SK-N-SH (cell line): ENCODE measurements around the gene MEF2B. TPM values are rescaled to one million over a fixed set of nuclear protein-coding genes. Genes with fewer than 3 reads are reported as not detected.

ENCODE experiments used
- CTCF ChIA-PET: fragments of 300-600, 350-600 bp; formaldehyde crosslinking; extraction: SDS; loops from one replicate; lab custom pipeline; 2021; lab: Yijun Ruan, JAX
- POLR2A ChIA-PET: fragments of 350-600 bp; sonication (Branson Sonifier 250); formaldehyde crosslinking; extraction: SDS; loops from one replicate; lab custom pipeline; 2020; ENCODE audit warnings: antibody characterized with exemption, inconsistent platforms; lab: Yijun Ruan, JAX
- DNase-seq: peaks from one replicate; pipeline ENCODE4 v3.0.0; 2012
- H2AFZ ChIP-seq: fragments of 200-600 bp; sonication (generic); 2 replicates; pipeline ENCODE4 v1.8.1; 2016; ENCODE audit warnings: antibody characterized with exemption, mild to moderate bottlenecking, low read depth
- H3F3A ChIP-seq: fragments of 200-600 bp; sonication (generic); replicated peaks from 2 replicates; pipeline ENCODE3; 2016; ENCODE audit warnings: antibody characterized with exemption, mild to moderate bottlenecking; ENCODE audit not compliant: insufficient read depth
- H3K27ac ChIP-seq, 2 experiments: fragments of 200-500 bp in 1 of 2; fragments of 200-600 bp in 1 of 2; sonication (Bioruptor generic) in 1 of 2; sonication (generic), shearing (Covaris generic) in 1 of 2; 2 replicates each; pipeline versions ENCODE4 v1.5.1 to v1.6.1; 2014 to 2016; ENCODE audit warnings: low read depth in 2 of 2, inconsistent platforms in 1 of 2, low read length in 1 of 2, mild to moderate bottlenecking in 1 of 2, mixed read lengths in 1 of 2
- H3K27me3 ChIP-seq: fragments of 200-600 bp; sonication (generic), shearing (Covaris generic); 2 replicates; pipeline ENCODE4 v1.6.1; 2016; ENCODE audit warnings: mixed run types; ENCODE audit not compliant: insufficient read depth
- H3K36me3 ChIP-seq, 2 experiments: fragments of 200-500 bp in 1 of 2; fragments of 200-600 bp in 1 of 2; sonication (Bioruptor generic) in 1 of 2; sonication (generic) in 1 of 2; replicated peaks in 1 of 2; 2 replicates each; pipeline versions ENCODE3 to v1.5.1; 2014 to 2016; ENCODE audit warnings: low read length in 1 of 2, mild to moderate bottlenecking in 1 of 2; ENCODE audit not compliant: insufficient read depth in 2 of 2, control insufficient read depth in 1 of 2
- H3K4me1 ChIP-seq, 2 experiments: fragments of 200-500 bp in 1 of 2; fragments of 200-600 bp in 1 of 2; sonication (Bioruptor generic) in 1 of 2; sonication (generic), shearing (Covaris generic) in 1 of 2; 2 replicates each; pipeline versions ENCODE4 v1.5.1 to v1.6.1; 2014 to 2016; ENCODE audit warnings: low read depth in 1 of 2, low read length in 1 of 2, mixed run types in 1 of 2; ENCODE audit not compliant: insufficient read depth in 2 of 2, control insufficient read depth in 1 of 2
- H3K4me2 ChIP-seq: fragments of 200-600 bp; sonication (generic), shearing (Covaris generic); 2 replicates; pipeline ENCODE4 v1.6.1; 2017; ENCODE audit warnings: mixed run types
- H3K4me3 ChIP-seq, 2 experiments: fragments of 200-500 bp in 1 of 2; fragments of 200-600 bp in 1 of 2; sonication (Bioruptor generic) in 1 of 2; sonication (generic), shearing (Covaris generic) in 1 of 2; 2 replicates each; pipeline versions ENCODE4 v1.5.1 to v1.8.1; 2014 to 2016; ENCODE audit warnings: low read depth in 2 of 2, inconsistent platforms in 1 of 2, low read length in 1 of 2, mild to moderate bottlenecking in 1 of 2, mixed read lengths in 1 of 2, moderate library complexity in 1 of 2
- H3K79me2 ChIP-seq: fragments of 200-600 bp; sonication (generic); 2 replicates; pipeline ENCODE4 v1.8.1; 2017; ENCODE audit warnings: mild to moderate bottlenecking; ENCODE audit not compliant: insufficient read depth
- H3K9ac ChIP-seq: fragments of 200-600 bp; sonication (generic); 2 replicates; pipeline ENCODE4 v1.6.1; 2017; ENCODE audit warnings: mixed run types
- H3K9me2 ChIP-seq: fragments of 200-600 bp; sonication (generic); 2 replicates; pipeline ENCODE4 v1.6.1; 2017; ENCODE audit warnings: mixed run types
- H3K9me3 ChIP-seq: fragments of 200-600 bp; sonication (generic); 2 replicates; pipeline ENCODE4 v1.6.1; 2017; ENCODE audit warnings: mixed run types, mild to moderate bottlenecking, moderate library complexity
- H4K20me1 ChIP-seq: fragments of 200-600 bp; sonication (generic); 2 replicates; pipeline ENCODE4 v1.6.1; 2017; ENCODE audit warnings: mild to moderate bottlenecking, mixed run types; ENCODE audit not compliant: insufficient read depth
- CHD2 ChIP-seq: fragments of 150-350 bp; IDR thresholded peaks from 2 replicates; pipeline ENCODE4 v1.6.1; 2018; ENCODE audit warnings: low read length; ENCODE audit not compliant: partially characterized antibody
- ELF1 ChIP-seq: IDR thresholded peaks from 2 replicates; pipeline ENCODE4 v1.4.0; 2012
- EP300 ChIP-seq, 2 experiments: IDR thresholded peaks; 2 replicates each; pipeline versions ENCODE4 v1.4.0 to v1.6.1; 2012; ENCODE audit warnings: borderline replicate concordance in 1 of 2, low read depth in 1 of 2, low read length in 1 of 2
- EZH2phosphoT487 ChIP-seq: fragments of 200-600 bp; sonication (generic); IDR thresholded peaks from 2 replicates; pipeline ENCODE4 v1.6.1; 2017; ENCODE audit warnings: low read depth, mixed run types, mild to moderate bottlenecking, antibody characterized with exemption, moderate library complexity, borderline replicate concordance
- FOSL2 ChIP-seq: IDR thresholded peaks from 2 replicates; pipeline ENCODE4 v1.4.0; 2012; ENCODE audit warnings: low read depth, mild to moderate bottlenecking, moderate library complexity, borderline replicate concordance
- FOXJ3 ChIP-seq: sonication (generic); formaldehyde crosslinking; IDR thresholded peaks from 2 replicates; pipeline ENCODE4 v1.5.1; 2020; ENCODE audit warnings: mild to moderate bottlenecking, missing genetic modification reagents
- FOXM1 ChIP-seq: IDR thresholded peaks from 2 replicates; pipeline ENCODE4 v1.4.0; 2012; ENCODE audit warnings: low read depth, mild to moderate bottlenecking
- GATA2 ChIP-seq: sonication (generic); formaldehyde crosslinking; IDR thresholded peaks from 2 replicates; pipeline ENCODE4 v1.5.0; 2020; ENCODE audit warnings: mild to moderate bottlenecking, missing genetic modification reagents
- JUND ChIP-seq: IDR thresholded peaks from 2 replicates; pipeline ENCODE4 v1.4.0; 2012
- MXI1 ChIP-seq: IDR thresholded peaks from 2 replicates; pipeline ENCODE4 v1.6.1; 2012; ENCODE audit warnings: mild to moderate bottlenecking, low read depth, low read length, improper control_type of control experiment
- NFIC ChIP-seq: IDR thresholded peaks from 2 replicates; pipeline ENCODE4 v1.4.0; 2012; ENCODE audit warnings: borderline replicate concordance
- RCOR1 ChIP-seq: fragments of 150-350 bp; IDR thresholded peaks from 2 replicates; pipeline ENCODE4 v1.6.1; 2017; ENCODE audit warnings: antibody characterized with exemption, low read length
- RXRA ChIP-seq: IDR thresholded peaks from 2 replicates; pipeline ENCODE4 v1.4.0; 2012; ENCODE audit warnings: low read depth, mild to moderate bottlenecking, borderline replicate concordance
- SMC3 ChIP-seq: IDR thresholded peaks from 2 replicates; pipeline ENCODE4 v1.6.1; 2012; ENCODE audit warnings: low read depth, low read length, improper control_type of control experiment
- TCF12 ChIP-seq: IDR thresholded peaks from 2 replicates; pipeline ENCODE4 v1.4.0; 2012
- TEAD4 ChIP-seq: IDR thresholded peaks from 2 replicates; pipeline ENCODE4 v1.4.0; 2012; ENCODE audit warnings: mild to moderate bottlenecking, borderline replicate concordance; ENCODE audit not compliant: insufficient read depth
- WGBS: methylation state at CpG from one replicate; pipeline ENCODE4 v1.1.6; 2017; ENCODE audit warnings: low lambda C conversion rate; 5-methylcytosine and 5-hydroxymethylcytosine counted together
- polyA plus RNA-seq, 3 experiments: library from polyadenylated mRNA; depleted of rRNA; stranded (reverse); fragments of >200 nt; gene quantifications; 2 replicates each; pipeline ENCODE4 v1.2.3, GENCODE V29; 2012
- TF ChIP-seq, protein P1 (sequence below): fragments of 150-350 bp; IDR thresholded peaks from 2 replicates; pipeline ENCODE4 v1.6.1; 2016; ENCODE audit warnings: mild to moderate bottlenecking, low read depth, low read length
- TF ChIP-seq, protein P2 (sequence below): fragments of 200-600 bp; sonication (generic); IDR thresholded peaks from 2 replicates; pipeline ENCODE4 v1.6.1; 2017; ENCODE audit warnings: antibody characterized with exemption, mild to moderate bottlenecking, moderate library complexity
- TF ChIP-seq, protein P3 (sequence below): fragments of 150-350 bp; IDR thresholded peaks from 2 replicates; pipeline ENCODE4 v1.6.1; 2017; ENCODE audit warnings: antibody characterized with exemption, low read length, low read depth, borderline replicate concordance
- TF ChIP-seq, protein P4 (sequence below): IDR thresholded peaks from 2 replicates; pipeline ENCODE4; 2012

Gene MEF2B
- polyA plus RNA-seq, 1 of the 3 experiments (the other 2 are of a cell fraction): 1.0 TPM

DNA sequence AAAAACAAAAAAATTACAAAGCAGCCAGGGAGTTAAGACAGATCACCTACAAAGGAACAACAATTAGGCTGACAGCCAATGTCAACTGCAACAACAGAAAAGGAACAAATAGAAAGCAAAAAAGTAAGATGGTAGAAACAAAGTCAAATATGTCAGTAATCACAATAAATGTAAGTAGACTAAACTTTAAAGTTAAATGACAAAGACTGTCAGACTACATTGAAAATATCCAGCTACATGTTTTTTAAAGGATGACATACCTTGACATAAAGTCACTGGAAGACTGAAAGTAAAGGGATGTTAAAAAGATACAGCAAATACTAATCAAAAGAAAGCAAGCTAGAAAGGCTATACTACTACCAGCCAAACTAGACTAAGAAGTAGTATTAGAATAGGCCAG, 46.7 kb downstream of the MEF2B start:
- no peak overlapping the region for H3K4me3 ChIP-seq
- H3K4me2 ChIP-seq: no peak overlapping the region
- no peaks in the 10 kb centered on the region for H3K9me2 ChIP-seq
- H3K27me3 ChIP-seq: no peaks in the 10 kb centered on the region
- TF ChIP-seq TEAD4: no peak
- TF ChIP-seq SMC3: no peak
- TF ChIP-seq, protein P1, sequence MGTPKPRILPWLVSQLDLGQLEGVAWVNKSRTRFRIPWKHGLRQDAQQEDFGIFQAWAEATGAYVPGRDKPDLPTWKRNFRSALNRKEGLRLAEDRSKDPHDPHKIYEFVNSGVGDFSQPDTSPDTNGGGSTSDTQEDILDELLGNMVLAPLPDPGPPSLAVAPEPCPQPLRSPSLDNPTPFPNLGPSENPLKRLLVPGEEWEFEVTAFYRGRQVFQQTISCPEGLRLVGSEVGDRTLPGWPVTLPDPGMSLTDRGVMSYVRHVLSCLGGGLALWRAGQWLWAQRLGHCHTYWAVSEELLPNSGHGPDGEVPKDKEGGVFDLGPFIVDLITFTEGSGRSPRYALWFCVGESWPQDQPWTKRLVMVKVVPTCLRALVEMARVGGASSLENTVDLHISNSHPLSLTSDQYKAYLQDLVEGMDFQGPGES: no peak
- TF ChIP-seq RCOR1: no peak
- no peak for TF ChIP-seq MXI1
- no peak for TF ChIP-seq NFIC
- TF ChIP-seq EP300 (IDR thresholded peaks at IDR 0.05; ENCODE audit: borderline replicate concordance in 1 of 2, low read depth in 1 of 2, low read length in 1 of 2): no peak
- H3K9me3 ChIP-seq: peaks cover 4% of the 10 kb centered on the region; the same call in 1 of the 2 replicates
- no peaks in the 10 kb centered on the region for H3F3A ChIP-seq
- ChIA-PET CTCF (interaction anchor here (1.5 kb wide), 1 partner anchor 51 kb away, joined by 3 read pairs; no protein-coding TSS in a partner anchor), POLR2A (no interaction called here)
- H3K79me2 ChIP-seq: no peaks in the 10 kb centered on the region
- no peak overlapping the region for H2AFZ ChIP-seq
- no peak overlapping the region for H3K27ac ChIP-seq
- H3K9ac ChIP-seq: no peak overlapping the region
- no peak for DNase-seq
- H3K4me1 ChIP-seq: no peaks in the 10 kb centered on the region
- no peaks in the 10 kb centered on the region for H4K20me1 ChIP-seq
- H3K36me3 ChIP-seq: peaks cover 0 to 4% of the 10 kb centered on the region in 2 experiments

DNA sequence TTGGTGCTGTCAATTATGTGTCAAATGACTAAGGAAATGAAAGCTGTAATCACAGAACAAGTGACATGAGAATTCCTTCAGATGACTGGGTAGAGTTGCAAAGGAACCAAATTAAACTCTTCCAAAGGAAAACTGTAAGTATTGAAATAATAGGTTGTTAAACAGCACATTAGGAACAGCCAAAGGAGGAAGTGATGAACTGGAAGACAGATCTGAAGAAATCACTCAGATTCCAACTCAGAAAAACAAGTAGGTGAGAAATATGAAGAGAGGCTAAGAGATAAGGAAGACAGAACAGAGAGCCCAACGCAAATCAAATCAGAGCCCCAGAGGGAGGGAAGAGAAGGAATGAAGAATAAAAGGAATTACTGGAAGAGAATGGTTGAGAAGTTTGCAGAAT, 47.2 kb downstream of the MEF2B start:
- Histone ChIP-seq H3F3A (no peaks in the 10 kb centered on the region), H3K4me3 (no peak overlapping the region), H3K9me3 (peaks cover 4% of the 10 kb centered on the region; the same call in 1 of the 2 replicates), H3K4me1 (no peaks in the 10 kb centered on the region), H3K36me3 (peaks cover 0 to 4% of the 10 kb centered on the region in 2 experiments), H3K27me3 (no peaks in the 10 kb centered on the region), H3K79me2 (no peaks in the 10 kb centered on the region), H2AFZ (no peak overlapping the region), H3K9me2 (no peaks in the 10 kb centered on the region)
- no peak for TF ChIP-seq FOXM1
- TF ChIP-seq ELF1: no peak
- no peak for TF ChIP-seq EP300 (IDR thresholded peaks at IDR 0.05; ENCODE audit: borderline replicate concordance in 1 of 2, low read depth in 1 of 2, low read length in 1 of 2)
- TF ChIP-seq JUND: no peak
- no peak for TF ChIP-seq FOSL2
- TF ChIP-seq, protein P2, sequence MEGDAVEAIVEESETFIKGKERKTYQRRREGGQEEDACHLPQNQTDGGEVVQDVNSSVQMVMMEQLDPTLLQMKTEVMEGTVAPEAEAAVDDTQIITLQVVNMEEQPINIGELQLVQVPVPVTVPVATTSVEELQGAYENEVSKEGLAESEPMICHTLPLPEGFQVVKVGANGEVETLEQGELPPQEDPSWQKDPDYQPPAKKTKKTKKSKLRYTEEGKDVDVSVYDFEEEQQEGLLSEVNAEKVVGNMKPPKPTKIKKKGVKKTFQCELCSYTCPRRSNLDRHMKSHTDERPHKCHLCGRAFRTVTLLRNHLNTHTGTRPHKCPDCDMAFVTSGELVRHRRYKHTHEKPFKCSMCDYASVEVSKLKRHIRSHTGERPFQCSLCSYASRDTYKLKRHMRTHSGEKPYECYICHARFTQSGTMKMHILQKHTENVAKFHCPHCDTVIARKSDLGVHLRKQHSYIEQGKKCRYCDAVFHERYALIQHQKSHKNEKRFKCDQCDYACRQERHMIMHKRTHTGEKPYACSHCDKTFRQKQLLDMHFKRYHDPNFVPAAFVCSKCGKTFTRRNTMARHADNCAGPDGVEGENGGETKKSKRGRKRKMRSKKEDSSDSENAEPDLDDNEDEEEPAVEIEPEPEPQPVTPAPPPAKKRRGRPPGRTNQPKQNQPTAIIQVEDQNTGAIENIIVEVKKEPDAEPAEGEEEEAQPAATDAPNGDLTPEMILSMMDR: no peak
- TF ChIP-seq, protein P3, sequence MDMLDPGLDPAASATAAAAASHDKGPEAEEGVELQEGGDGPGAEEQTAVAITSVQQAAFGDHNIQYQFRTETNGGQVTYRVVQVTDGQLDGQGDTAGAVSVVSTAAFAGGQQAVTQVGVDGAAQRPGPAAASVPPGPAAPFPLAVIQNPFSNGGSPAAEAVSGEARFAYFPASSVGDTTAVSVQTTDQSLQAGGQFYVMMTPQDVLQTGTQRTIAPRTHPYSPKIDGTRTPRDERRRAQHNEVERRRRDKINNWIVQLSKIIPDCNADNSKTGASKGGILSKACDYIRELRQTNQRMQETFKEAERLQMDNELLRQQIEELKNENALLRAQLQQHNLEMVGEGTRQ: no peak
- no peak for TF ChIP-seq SMC3
- TF ChIP-seq, protein P4, sequence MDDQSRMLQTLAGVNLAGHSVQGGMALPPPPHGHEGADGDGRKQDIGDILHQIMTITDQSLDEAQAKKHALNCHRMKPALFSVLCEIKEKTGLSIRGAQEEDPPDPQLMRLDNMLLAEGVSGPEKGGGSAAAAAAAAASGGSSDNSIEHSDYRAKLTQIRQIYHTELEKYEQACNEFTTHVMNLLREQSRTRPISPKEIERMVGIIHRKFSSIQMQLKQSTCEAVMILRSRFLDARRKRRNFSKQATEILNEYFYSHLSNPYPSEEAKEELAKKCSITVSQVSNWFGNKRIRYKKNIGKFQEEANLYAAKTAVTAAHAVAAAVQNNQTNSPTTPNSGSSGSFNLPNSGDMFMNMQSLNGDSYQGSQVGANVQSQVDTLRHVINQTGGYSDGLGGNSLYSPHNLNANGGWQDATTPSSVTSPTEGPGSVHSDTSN: no peak
- no peak for TF ChIP-seq RXRA
- no peak for TF ChIP-seq NFIC
- TF ChIP-seq CHD2: no peak
- no peak for TF ChIP-seq GATA2 (CRISPR knock-in tag)
- TF ChIP-seq FOXJ3: no peak
- no peak for TF ChIP-seq RCOR1
- no peak for TF ChIP-seq EZH2phosphoT487
- no peak for TF ChIP-seq TCF12
- TF ChIP-seq, all 33 proteins: peak for 0
- H3K9ac ChIP-seq: no peak overlapping the region
- ChIA-PET POLR2A (no interaction called here), CTCF (interaction anchor here (0.7 to 1.5 kb wide), 2 partner anchors 52 to 61 kb away, joined by 3 read pairs; no protein-coding TSS in a partner anchor)
- no peak for DNase-seq
- H3K4me2 ChIP-seq: no peak overlapping the region
- H3K27ac ChIP-seq: no peak overlapping the region
- 88% methylated on average over 1 of the region's 1 CpG for WGBS
- H4K20me1 ChIP-seq: no peaks in the 10 kb centered on the region
